Smooth muscle cell (in vitro differentiated cells): ENCODE data around the gene IRF4. TPM values are rescaled to one million over a fixed set of nuclear protein-coding genes. Genes with fewer than 3 reads are reported as not detected.

Source experiments
- DNase-seq: peaks from one replicate; lab custom pipeline; 2025; ENCODE audit not compliant: unreplicated experiment; lab: John Stamatoyannopoulos, UW
- H2AFZ ChIP-seq: fragments of 200-600 bp; sonication (generic); 2 replicates; pipeline ENCODE4 v1.6.0; 2016; ENCODE audit warnings: antibody characterized with exemption, low read depth, mild to moderate bottlenecking
- H3F3A ChIP-seq: fragments of 200-600 bp; sonication (generic); 2 replicates; pipeline ENCODE4 v1.6.0; 2017; ENCODE audit warnings: antibody characterized with exemption, low read depth
- H3K27ac ChIP-seq: fragments of 200-600 bp; sonication (generic); 2 replicates; pipeline ENCODE4 v1.5.1; 2016; ENCODE audit warnings: low read depth, mild to moderate bottlenecking
- H3K27me3 ChIP-seq: fragments of 200-600 bp; sonication (generic); 2 replicates; pipeline ENCODE4 v1.6.1; 2016; ENCODE audit warnings: low read depth, mild to moderate bottlenecking
- H3K36me3 ChIP-seq: fragments of 200-600 bp; sonication (generic); 2 replicates; pipeline ENCODE4 v1.5.1; 2016; ENCODE audit warnings: low read depth
- H3K4me1 ChIP-seq: fragments of 200-600 bp; sonication (generic); 2 replicates; pipeline ENCODE4 v1.5.1; 2016; ENCODE audit warnings: low read depth
- H3K4me2 ChIP-seq: fragments of 200-600 bp; sonication (generic); 2 replicates; pipeline ENCODE4 v1.6.0; 2016; ENCODE audit warnings: mild to moderate bottlenecking
- H3K4me3 ChIP-seq: fragments of 200-600 bp; sonication (generic); 2 replicates; pipeline ENCODE4 v1.5.1; 2016; ENCODE audit warnings: mild to moderate bottlenecking
- H3K79me2 ChIP-seq: fragments of 200-600 bp; sonication (generic); 2 replicates; pipeline ENCODE4 v1.6.0; 2016; ENCODE audit warnings: low read depth, mild to moderate bottlenecking
- H3K9ac ChIP-seq: fragments of 200-600 bp; sonication (generic); 2 replicates; pipeline ENCODE4 v1.6.0; 2016; ENCODE audit warnings: low read depth
- H3K9me3 ChIP-seq: fragments of 200-600 bp; sonication (generic); replicated peaks from 2 replicates; pipeline ENCODE4 v1.5.1; 2016; ENCODE audit warnings: low read depth
- H4K20me1 ChIP-seq: fragments of 200-600 bp; sonication (generic); 2 replicates; pipeline ENCODE4 v1.6.0; 2016; ENCODE audit warnings: low read depth
- CTCF ChIP-seq: fragments of 200-600 bp; sonication (generic); IDR thresholded peaks from 2 replicates; pipeline ENCODE4 v1.5.1; 2017; ENCODE audit warnings: borderline replicate concordance, mild to moderate bottlenecking, antibody characterized with exemption; ENCODE audit not compliant: insufficient read depth, poor library complexity, severe bottlenecking
- WGBS: methylation state at CpG from one replicate; pipeline ENCODE4 v1.1.7; 2016; ENCODE audit warnings: low lambda C conversion rate; 5-methylcytosine and 5-hydroxymethylcytosine counted together
- polyA plus RNA-seq: library from polyadenylated mRNA; unstranded; fragments of >200 nt; fragmentation: Nextera tagmentation; extraction: Ambion mirVana; gene quantifications from 2 replicates; pipeline ENCODE4 v1.2.1, GENCODE V29; 2016
- total RNA-seq: library from RNA; depleted of rRNA; stranded (reverse); fragments of >200 nt; gene quantifications from 2 replicates; pipeline ENCODE4 v1.2.3, GENCODE V29; 2014

Gene IRF4
- total and polyA plus RNA-seq, 2 experiments from 2014 or later, result 0.04 TPM; not detected in 1

DNA sequence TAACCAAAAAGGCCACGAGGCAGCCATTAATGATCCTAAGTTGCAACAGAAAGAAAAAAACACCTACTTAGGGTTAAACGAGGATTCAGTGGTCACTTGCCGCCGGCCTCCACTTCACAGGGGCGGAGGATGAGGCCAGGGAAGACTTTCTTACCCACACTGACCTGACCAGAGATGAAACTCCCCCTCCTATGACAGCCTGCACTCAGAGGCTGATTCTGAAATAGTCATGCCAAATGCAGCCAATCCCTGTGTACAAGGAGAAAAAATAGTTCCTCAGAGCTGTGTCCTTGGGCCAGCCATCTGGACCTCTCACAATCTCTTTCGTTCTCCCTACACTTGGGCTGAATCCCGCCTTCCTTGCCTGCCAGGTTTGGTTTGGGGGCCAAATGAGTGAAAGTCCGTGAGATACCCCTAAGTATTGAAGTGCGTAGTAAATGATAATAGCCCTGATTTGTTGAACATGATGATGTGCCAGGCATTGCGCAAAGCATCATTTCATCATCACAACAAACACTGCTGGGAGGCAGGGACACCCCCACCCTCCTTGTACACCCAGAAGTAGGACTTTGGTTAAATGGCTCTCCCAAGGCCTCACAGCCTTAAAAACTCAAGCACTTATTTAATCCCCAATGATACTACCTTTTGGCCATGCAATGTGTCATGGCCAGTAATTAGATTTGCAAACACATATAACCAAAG is 3.2 kb upstream of the IRF4 start:
- H3K27me3 ChIP-seq, result peaks cover 83% of the 10 kb centered on the region
- 88% methylated on average over 10 of the region's 10 CpGs for WGBS

GRCh38 chr6:389143-389542 is 2.4 kb upstream of the IRF4 start:
- Histone ChIP-seq H3K27ac (no peak overlapping the region), H3K9ac (no peak overlapping the region), H3K9me3 (no peaks in the 10 kb centered on the region), H4K20me1 (no peaks in the 10 kb centered on the region), H3F3A (no peaks in the 10 kb centered on the region), H3K27me3 (peaks cover 84% of the 10 kb centered on the region), H2AFZ (no peak overlapping the region), H3K79me2 (no peaks in the 10 kb centered on the region), H3K4me1 (peaks cover 7% of the 10 kb centered on the region), H3K4me2 (no peak overlapping the region), H3K36me3 (no peaks in the 10 kb centered on the region), H3K4me3 (no peak overlapping the region)
- no peak for TF ChIP-seq CTCF
- WGBS, result 88% methylated on average over 7 of the region's 7 CpGs
- no peak for DNase-seq

More for the DNA sequence above, 3.2 kb upstream of the IRF4 start:
- Histone ChIP-seq H3F3A (no peaks in the 10 kb centered on the region), H3K4me2 (no peak overlapping the region), H2AFZ (no peak overlapping the region), H3K9me3 (no peaks in the 10 kb centered on the region), H3K9ac (no peak overlapping the region), H3K36me3 (no peaks in the 10 kb centered on the region), H3K79me2 (no peaks in the 10 kb centered on the region), H3K4me3 (no peak overlapping the region), H4K20me1 (no peaks in the 10 kb centered on the region), H3K4me1 (peaks cover under 1% of the 10 kb centered on the region), H3K27ac (no peak overlapping the region)
- no peak for TF ChIP-seq CTCF
- DNase-seq, result no peak

DNA sequence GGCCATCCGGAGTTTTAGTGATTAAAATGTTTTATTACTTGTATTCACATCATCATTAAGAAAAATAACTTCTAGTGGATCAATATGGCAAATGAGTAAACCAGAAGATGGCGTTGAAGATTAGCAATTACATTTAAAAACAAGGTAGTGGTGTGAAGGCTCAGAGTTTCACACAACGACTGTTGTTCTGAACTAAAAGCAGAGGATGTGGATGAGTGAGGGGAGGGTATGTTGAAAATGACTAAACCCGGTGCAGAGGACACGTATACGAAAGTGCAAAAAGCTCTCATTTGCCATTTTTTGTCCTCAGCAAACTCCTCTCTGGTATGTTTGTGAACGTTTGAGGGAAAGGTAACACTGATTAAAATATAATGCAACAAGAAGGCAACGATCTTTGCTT is 1.9 kb upstream of the IRF4 start:
- H2AFZ ChIP-seq, result no peak overlapping the region
- no peak for DNase-seq
- peaks cover 7% of the 10 kb centered on the region for H3K4me1 ChIP-seq
- no peaks in the 10 kb centered on the region for H3K79me2 ChIP-seq
- H3K9ac ChIP-seq, result no peak overlapping the region
- TF ChIP-seq CTCF, result no peak
- H3F3A ChIP-seq, result no peaks in the 10 kb centered on the region
- no peaks in the 10 kb centered on the region for H4K20me1 ChIP-seq
- no peaks in the 10 kb centered on the region for H3K9me3 ChIP-seq
- H3K27ac ChIP-seq, result no peak overlapping the region
- H3K27me3 ChIP-seq, result peaks cover 84% of the 10 kb centered on the region
- 74% methylated on average over 8 of the region's 8 CpGs for WGBS
- H3K4me3 ChIP-seq, result no peak overlapping the region
- H3K4me2 ChIP-seq, result no peak overlapping the region
- no peaks in the 10 kb centered on the region for H3K36me3 ChIP-seq
